ENCODE measurements around the gene PTH2R.
"Not testable (repeated sequence)": the region's sequence is repeated elsewhere in the genome, so short reads cannot be mapped to it uniquely, and the experiment has no call there.

Gene PTH2R

GRCh38 chr2:208491641-208492040 is 85.0 kb downstream of the PTH2R start:
- Mint-ChIP-seq H3K4me3 (no peak overlapping the region), H3K27me3 (no peaks in the 10 kb centered on the region), H3K4me1 (no peaks in the 10 kb centered on the region), H3K36me3 (no peaks in the 10 kb centered on the region), H3K9me3 (no peaks in the 10 kb centered on the region), H3K27ac (no peak overlapping the region)

DNA sequence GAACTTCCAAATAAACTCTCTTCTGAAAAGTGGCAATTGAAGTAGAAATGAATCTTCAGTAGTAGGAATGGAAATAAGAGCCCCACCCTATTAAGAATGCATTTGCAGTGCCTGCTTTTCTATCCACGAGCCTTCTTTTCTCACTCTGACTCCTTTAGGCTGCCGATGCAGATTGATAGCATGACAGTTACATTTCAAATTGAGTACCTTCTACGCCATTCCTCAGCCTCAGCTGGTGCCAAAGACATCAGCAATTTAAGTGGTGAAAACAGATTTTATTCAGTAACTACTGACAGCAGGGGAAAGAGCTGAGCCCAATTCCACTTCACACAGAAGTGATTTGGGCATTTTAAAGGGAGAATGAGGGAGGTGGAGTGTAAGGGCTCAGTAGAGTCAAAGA is 85.5 kb downstream of the PTH2R start:
- no peak overlapping the region for H3K4me3 Mint-ChIP-seq
- H3K27me3 Mint-ChIP-seq: no peaks in the 10 kb centered on the region
- no peaks in the 10 kb centered on the region for H3K4me1 Mint-ChIP-seq
- H3K9me3 Mint-ChIP-seq: no peaks in the 10 kb centered on the region
- H3K27ac Mint-ChIP-seq: no peak overlapping the region
- H3K36me3 Mint-ChIP-seq: no peaks in the 10 kb centered on the region

DNA sequence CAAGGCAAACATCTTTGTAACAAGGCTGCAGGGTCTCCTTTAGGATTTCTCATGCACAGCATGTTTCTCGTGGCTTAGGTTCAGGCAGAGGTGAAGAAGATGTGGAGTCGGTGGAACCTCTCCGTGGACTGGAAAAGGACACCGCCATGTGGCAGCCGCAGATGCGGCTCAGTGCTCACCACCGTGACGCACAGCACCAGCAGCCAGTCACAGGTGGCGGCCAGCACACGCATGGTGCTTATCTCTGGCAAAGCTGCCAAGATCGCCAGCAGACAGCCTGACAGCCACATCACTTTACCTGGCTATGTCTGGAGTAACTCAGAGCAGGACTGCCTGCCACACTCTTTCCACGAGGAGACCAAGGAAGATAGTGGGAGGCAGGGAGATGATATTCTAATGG is 86.6 kb downstream of the PTH2R start:
- no peaks in the 10 kb centered on the region for H3K4me1 Mint-ChIP-seq
- H3K27me3 Mint-ChIP-seq: no peaks in the 10 kb centered on the region
- H3K9me3 Mint-ChIP-seq: no peaks in the 10 kb centered on the region
- H3K27ac Mint-ChIP-seq: no peak overlapping the region
- H3K4me3 Mint-ChIP-seq: no peak overlapping the region
- H3K36me3 Mint-ChIP-seq: no peaks in the 10 kb centered on the region

- no peak overlapping the region for H3K4me3 Mint-ChIP-seq
- no peak overlapping the region for H3K27ac Mint-ChIP-seq
Measured at GRCh38 chr2:208496129-208496528, 89.5 kb downstream of the PTH2R start.

DNA sequence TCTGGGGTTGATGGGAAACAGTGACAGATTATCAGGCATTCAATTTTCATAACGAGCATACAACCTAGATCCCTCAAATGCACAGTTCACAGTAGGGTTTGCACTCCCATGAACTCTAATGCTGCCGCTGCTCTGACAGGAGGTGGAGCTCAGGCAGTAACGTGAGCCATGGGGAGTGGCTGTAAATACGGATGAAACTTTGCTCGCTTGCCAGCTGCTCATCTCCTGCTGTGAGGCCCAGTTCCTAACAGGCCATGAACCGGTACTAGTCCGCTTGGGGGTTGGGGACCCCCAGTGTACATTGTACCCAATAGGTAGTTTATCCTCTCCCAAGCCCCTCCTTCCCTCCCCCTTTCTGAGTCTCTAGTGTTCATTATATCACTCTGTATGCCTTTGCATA is 94.6 kb downstream of the PTH2R start:
- H3K9me3 Mint-ChIP-seq: no peaks in the 10 kb centered on the region
- no peaks in the 10 kb centered on the region for H3K36me3 Mint-ChIP-seq
- H3K27ac Mint-ChIP-seq: no peak overlapping the region
- no peaks in the 10 kb centered on the region for H3K27me3 Mint-ChIP-seq
- no peaks in the 10 kb centered on the region for H3K4me1 Mint-ChIP-seq
- no peak overlapping the region for H3K4me3 Mint-ChIP-seq

More at GRCh38 chr2:208496129-208496528, 89.5 kb downstream of the PTH2R start:
- Mint-ChIP-seq H3K36me3 (no peaks in the 10 kb centered on the region), H3K9me3 (no peaks in the 10 kb centered on the region), H3K27me3 (no peaks in the 10 kb centered on the region), H3K4me1 (no peaks in the 10 kb centered on the region)

DNA sequence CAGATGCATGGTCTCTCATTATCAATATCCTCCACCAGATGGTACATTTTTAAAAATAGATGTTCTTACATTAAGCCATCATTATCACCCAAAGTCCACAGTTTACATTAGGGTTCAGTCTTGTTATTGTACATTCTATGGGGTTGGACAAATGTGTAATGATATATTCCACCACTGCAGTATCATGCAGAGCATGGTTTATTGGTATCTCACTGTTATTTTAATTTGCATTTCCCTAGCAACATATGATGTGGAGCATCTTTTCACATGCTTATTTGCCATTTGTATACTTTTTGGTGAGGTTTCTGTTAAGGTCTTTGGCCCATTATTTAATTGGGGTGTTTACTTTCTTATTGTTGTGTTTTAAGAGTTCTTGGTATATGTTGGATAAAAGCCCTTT is 95.7 kb downstream of the PTH2R start:
- no peaks in the 10 kb centered on the region for H3K9me3 Mint-ChIP-seq
- no peaks in the 10 kb centered on the region for H3K4me1 Mint-ChIP-seq
- H3K27ac Mint-ChIP-seq: no peak overlapping the region
- H3K4me3 Mint-ChIP-seq: no peak overlapping the region
- H3K36me3 Mint-ChIP-seq: no peaks in the 10 kb centered on the region
- no peaks in the 10 kb centered on the region for H3K27me3 Mint-ChIP-seq

DNA sequence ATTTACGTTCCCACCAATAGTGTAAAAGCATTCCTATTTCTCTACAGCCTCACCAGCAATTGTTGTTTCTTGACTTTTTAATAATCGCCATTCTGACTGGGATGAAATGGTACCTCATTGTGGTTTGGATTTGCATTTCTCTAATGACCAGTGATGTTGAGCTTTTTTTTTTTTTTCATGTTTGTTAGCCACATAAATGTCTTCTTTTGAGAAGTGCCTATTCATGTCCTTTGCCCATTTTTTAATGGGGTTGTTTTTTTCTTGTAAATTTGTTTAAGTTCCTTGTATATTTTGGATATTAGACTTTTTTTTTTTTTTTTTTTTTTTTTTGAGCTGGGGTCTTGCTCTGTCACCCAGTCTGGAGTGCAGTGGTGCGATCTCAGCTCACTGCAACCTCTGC is 98.8 kb downstream of the PTH2R start:
- peaks cover 13% of the 10 kb centered on the region for H3K9me3 Mint-ChIP-seq
- not testable (repeated sequence) for H3K4me3 Mint-ChIP-seq, H3K27me3 Mint-ChIP-seq, H3K4me1 Mint-ChIP-seq, H3K27ac Mint-ChIP-seq, H3K36me3 Mint-ChIP-seq

DNA sequence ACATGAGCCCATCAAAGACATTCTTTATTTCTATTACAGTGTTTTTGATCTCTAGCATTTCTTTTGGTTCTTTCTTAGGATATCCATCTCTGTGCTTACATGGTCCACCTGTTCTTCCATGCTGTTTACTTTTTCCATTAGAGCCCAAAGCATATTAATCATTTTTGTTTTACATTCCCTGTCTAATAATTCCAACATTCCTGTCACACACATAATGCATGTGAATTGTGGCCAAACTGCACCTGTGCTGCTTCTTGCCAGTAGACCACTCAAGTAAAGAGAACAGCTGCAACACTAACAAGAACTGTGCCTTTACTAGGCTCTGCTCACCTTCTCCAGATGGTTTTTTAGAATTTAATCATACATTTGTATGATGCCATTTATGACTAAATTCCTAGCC is 103.0 kb downstream of the PTH2R start:
- peaks cover 4% of the 10 kb centered on the region for H3K27me3 Mint-ChIP-seq
- no peaks in the 10 kb centered on the region for H3K36me3 Mint-ChIP-seq

GRCh38 chr2:208511016-208511415 is 104.4 kb downstream of the PTH2R start:
- no peak overlapping the region for H3K4me3 Mint-ChIP-seq
- H3K27me3 Mint-ChIP-seq: peaks cover 4% of the 10 kb centered on the region
- H3K27ac Mint-ChIP-seq: no peak overlapping the region
- H3K36me3 Mint-ChIP-seq: no peaks in the 10 kb centered on the region
- no peaks in the 10 kb centered on the region for H3K4me1 Mint-ChIP-seq
- H3K9me3 Mint-ChIP-seq: peaks cover 26% of the 10 kb centered on the region

More for the DNA sequence above, 103.0 kb downstream of the PTH2R start:
- Mint-ChIP-seq H3K27ac (no peak overlapping the region), H3K4me3 (no peak overlapping the region), H3K4me1 (no peaks in the 10 kb centered on the region), H3K9me3 (peaks cover 18% of the 10 kb centered on the region)

- H3K9me3 Mint-ChIP-seq: peaks cover 26% of the 10 kb centered on the region
Measured at GRCh38 chr2:208511573-208511972, 105.0 kb downstream of the PTH2R start.

GRCh38 chr2:208515099-208515498 is 108.5 kb downstream of the PTH2R start:
- H3K36me3 Mint-ChIP-seq: no peaks in the 10 kb centered on the region
- H3K4me3 Mint-ChIP-seq: no peak overlapping the region
- H3K4me1 Mint-ChIP-seq: no peaks in the 10 kb centered on the region
- no peaks in the 10 kb centered on the region for H3K27me3 Mint-ChIP-seq
- H3K27ac Mint-ChIP-seq: no peak overlapping the region
- H3K9me3 Mint-ChIP-seq: peaks cover 13% of the 10 kb centered on the region

More at GRCh38 chr2:208511573-208511972, 105.0 kb downstream of the PTH2R start:
- Mint-ChIP-seq H3K27ac (no peak overlapping the region), H3K4me3 (no peak overlapping the region), H3K36me3 (no peaks in the 10 kb centered on the region), H3K27me3 (peaks cover 4% of the 10 kb centered on the region), H3K4me1 (no peaks in the 10 kb centered on the region)

GRCh38 chr2:208523069-208523468 is 116.5 kb downstream of the PTH2R start:
- not testable (repeated sequence) for H3K4me1 Mint-ChIP-seq, H3K36me3 Mint-ChIP-seq, H3K27ac Mint-ChIP-seq

GRCh38 chr2:208525165-208525564 is 118.6 kb downstream of the PTH2R start:
- not testable (repeated sequence) for H3K27ac Mint-ChIP-seq, H3K27me3 Mint-ChIP-seq, H3K36me3 Mint-ChIP-seq, H3K4me1 Mint-ChIP-seq, H3K4me3 Mint-ChIP-seq
- peaks cover 10% of the 10 kb centered on the region for H3K9me3 Mint-ChIP-seq

More at GRCh38 chr2:208523069-208523468, 116.5 kb downstream of the PTH2R start:
- H3K9me3 Mint-ChIP-seq: peaks cover 10% of the 10 kb centered on the region
- H3K4me3 Mint-ChIP-seq, H3K27me3 Mint-ChIP-seq: not testable (repeated sequence)

- Mint-ChIP-seq H3K9me3 (peaks cover 11% of the 10 kb centered on the region), H3K4me1 (no peaks in the 10 kb centered on the region), H3K27ac (no peak overlapping the region), H3K4me3 (no peak overlapping the region), H3K36me3 (no peaks in the 10 kb centered on the region), H3K27me3 (peaks cover 1% of the 10 kb centered on the region)
Measured at GRCh38 chr2:208529796-208530195, 123.2 kb downstream of the PTH2R start.

- no peaks in the 10 kb centered on the region for H3K4me1 Mint-ChIP-seq
- peaks cover 10% of the 10 kb centered on the region for H3K9me3 Mint-ChIP-seq
- H3K36me3 Mint-ChIP-seq: no peaks in the 10 kb centered on the region
- H3K27ac Mint-ChIP-seq: no peak overlapping the region
- H3K27me3 Mint-ChIP-seq: no peaks in the 10 kb centered on the region
- H3K4me3 Mint-ChIP-seq: no peak overlapping the region
Measured at GRCh38 chr2:208531361-208531760, 124.8 kb downstream of the PTH2R start.

DNA sequence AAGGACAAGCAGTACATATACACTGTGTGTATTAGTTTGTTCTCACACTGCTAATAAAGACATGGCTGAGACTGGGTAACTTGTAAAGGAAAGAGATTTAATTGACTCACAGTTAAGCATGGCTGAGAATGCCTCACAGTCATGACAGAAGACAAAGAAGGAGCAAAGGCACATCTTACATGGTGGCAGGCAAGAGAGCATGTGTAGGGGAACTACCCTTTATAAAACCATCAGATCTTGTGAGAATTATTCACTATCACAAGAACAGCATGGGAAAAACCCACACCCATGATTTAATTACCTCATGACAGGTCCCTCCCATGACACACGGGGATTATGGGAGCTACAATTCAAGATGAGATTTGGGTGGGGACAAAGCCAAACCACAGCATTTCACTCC is 129.0 kb downstream of the PTH2R start:
- H3K27ac Mint-ChIP-seq, H3K4me3 Mint-ChIP-seq, H3K9me3 Mint-ChIP-seq, H3K4me1 Mint-ChIP-seq, H3K27me3 Mint-ChIP-seq, H3K36me3 Mint-ChIP-seq: not testable (repeated sequence)

DNA sequence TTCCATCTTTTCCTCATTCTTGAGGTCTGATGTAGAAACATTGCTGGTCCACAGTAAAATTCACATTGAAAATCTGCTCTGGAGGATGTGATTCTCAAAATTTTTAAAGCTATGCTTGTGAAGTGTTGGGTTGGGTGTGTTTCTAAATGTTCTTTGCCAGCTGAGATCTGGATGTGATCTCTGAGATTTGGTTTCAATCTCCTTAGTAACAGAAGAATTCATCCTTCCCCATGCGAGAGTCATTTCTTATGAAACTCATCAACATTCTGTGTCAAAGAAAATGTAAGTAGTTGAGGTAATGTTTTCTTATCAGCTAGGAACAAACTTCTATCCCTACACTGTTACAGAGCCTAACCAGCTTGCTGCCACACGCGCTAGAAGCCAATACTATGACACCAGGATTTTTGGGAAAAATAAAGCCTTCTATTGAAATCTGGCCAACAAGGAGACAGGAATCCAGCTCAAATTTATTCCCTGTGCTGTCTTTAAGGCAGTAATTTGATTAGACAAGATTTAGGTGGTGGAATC is 134.9 kb downstream of the PTH2R start:
- Mint-ChIP-seq H3K4me1 (no peaks in the 10 kb centered on the region), H3K9me3 (peaks cover 4% of the 10 kb centered on the region), H3K4me3 (no peak overlapping the region), H3K27ac (no peak overlapping the region), H3K27me3 (no peaks in the 10 kb centered on the region), H3K36me3 (no peaks in the 10 kb centered on the region)

All from activated naive CD4-positive, alpha-beta T cell treated with anti-CD3 and anti-CD28 coated beads, Interleukin-2, amount 50 U/mL, for 24 hours (primary cell).